GM18909 (cell line): ENCODE measurements around the gene CSF1R.

Experiments used
- ATAC-seq: cut with Tn5 transposase; IDR thresholded peaks from one replicate; pipeline ENCODE4 v1.9.1; 2021; ENCODE audit warnings: mild to moderate bottlenecking; ENCODE audit not compliant: unreplicated experiment, poor library complexity

Gene CSF1R

GRCh38 chr5:150075233-150075632 lies 11.1 kb downstream of the CSF1R start:
- ATAC-seq: no peak

GRCh38 chr5:150073677-150074076 lies 12.7 kb downstream of the CSF1R start:
- ATAC-seq: no peak

- ATAC-seq: no peak
Measured at GRCh38 chr5:150073086-150073625, 13.2 kb downstream of the CSF1R start.

- ATAC-seq: no peak
Measured at GRCh38 chr5:150070821-150071220, 15.5 kb downstream of the CSF1R start.

GRCh38 chr5:150069672-150070627 lies 16.4 kb downstream of the CSF1R start:
- no peak for ATAC-seq

- ATAC-seq: no peak
Measured at GRCh38 chr5:150068961-150069645, 17.3 kb downstream of the CSF1R start.

GRCh38 chr5:150068472-150068871 lies 17.9 kb downstream of the CSF1R start:
- ATAC-seq: no peak

GRCh38 chr5:150068071-150068470 lies 18.3 kb downstream of the CSF1R start:
- ATAC-seq: no peak

- ATAC-seq: peak; percentile 33
Measured at GRCh38 chr5:150067405-150067960, 18.9 kb downstream of the CSF1R start.

GRCh38 chr5:150066901-150067396 lies 19.4 kb downstream of the CSF1R start:
- ATAC-seq: peak; percentile 63

GRCh38 chr5:150066436-150066835 lies 19.9 kb downstream of the CSF1R start:
- no peak for ATAC-seq

- no peak for ATAC-seq
Measured at GRCh38 chr5:150065886-150066285, 20.5 kb downstream of the CSF1R start.

- ATAC-seq: no peak
Measured at GRCh38 chr5:150065346-150065745, 21.0 kb downstream of the CSF1R start.

- no peak for ATAC-seq
Measured at GRCh38 chr5:150064681-150065220, 21.6 kb downstream of the CSF1R start.

GRCh38 chr5:150063638-150064037 lies 22.7 kb downstream of the CSF1R start:
- no peak for ATAC-seq

- no peak for ATAC-seq
Measured at GRCh38 chr5:150062216-150062922, 24.0 kb downstream of the CSF1R start.

- ATAC-seq: no peak
Measured at GRCh38 chr5:150061538-150061995, 24.8 kb downstream of the CSF1R start.

GRCh38 chr5:150060471-150060870 lies 25.9 kb downstream of the CSF1R start:
- no peak for ATAC-seq

GRCh38 chr5:150059623-150060022 lies 26.7 kb downstream of the CSF1R start:
- no peak for ATAC-seq
